ENCODE data around the gene FBXO8. TPM values are rescaled to one million over a fixed set of nuclear protein-coding genes. Genes with fewer than 3 reads are reported as not detected.

The FBXO8 gene
- total RNA-seq, 4 donors from 2014 or later: 14.3 to 61.9 (median 37.2) TPM

- Histone ChIP-seq H3K4me1 (peaks cover 0 to 12% of the 10 kb centered on the region in 2 donors), H3K27me3 (peaks cover 28 to 73% of the 10 kb centered on the region in 2 donors), H3K4me3 (peak overlapping the region in 1 of 2 donors; percentile 31), H3K9me3 (no peaks in the 10 kb centered on the region), H3K27ac (no peak overlapping the region), H3K36me3 (no peaks in the 10 kb centered on the region)
- intact Hi-C loops (cut with DNase I; ENCODE audit: low total_unique reads): no loop called here
- no peak for DNase-seq
- TF ChIP-seq CTCF (IDR thresholded peaks at IDR 0.05): no peak
- TF ChIP-seq POLR2A (IDR thresholded peaks at IDR 0.05): no peak
Observed at GRCh38 chr4:174216799-174217272, 66.6 kb downstream of the FBXO8 start.

- H3K27me3 ChIP-seq: peaks cover 28 to 73% of the 10 kb centered on the region in 2 donors
- TF ChIP-seq POLR2A (IDR thresholded peaks at IDR 0.05): no peak
Observed at GRCh38 chr4:174215961-174216680, 67.3 kb downstream of the FBXO8 start.

GRCh38 chr4:174215057-174215456 lies 68.4 kb downstream of the FBXO8 start:
- H3K27me3 ChIP-seq: peaks cover 28 to 73% of the 10 kb centered on the region in 2 donors
- H3K9me3 ChIP-seq: no peaks in the 10 kb centered on the region
- no peak overlapping the region for H3K27ac ChIP-seq
- intact Hi-C loops (cut with DNase I; ENCODE audit: low total_unique reads): no loop called here
- DNase-seq: no peak
- TF ChIP-seq CTCF (IDR thresholded peaks at IDR 0.05): no peak
- no peak for TF ChIP-seq POLR2A (IDR thresholded peaks at IDR 0.05)
- H3K4me3 ChIP-seq: no peak overlapping the region
- H3K4me1 ChIP-seq: peaks cover 0 to 12% of the 10 kb centered on the region in 2 donors
- H3K36me3 ChIP-seq: no peaks in the 10 kb centered on the region

More at GRCh38 chr4:174215961-174216680, 67.3 kb downstream of the FBXO8 start:
- Histone ChIP-seq H3K9me3 (no peaks in the 10 kb centered on the region), H3K4me1 (peaks cover 0 to 12% of the 10 kb centered on the region in 2 donors), H3K36me3 (no peaks in the 10 kb centered on the region), H3K4me3 (no peak overlapping the region), H3K27ac (no peak overlapping the region)
- no peak for DNase-seq
- intact Hi-C loops (cut with DNase I; ENCODE audit: low total_unique reads): no loop called here

GRCh38 chr4:174214101-174214878 lies 69.2 kb downstream of the FBXO8 start:
- no peak overlapping the region for H3K27ac ChIP-seq
- TF ChIP-seq CTCF (IDR thresholded peaks at IDR 0.05) (no peak), POLR2A (IDR thresholded peaks at IDR 0.05) (no peak)
- no peaks in the 10 kb centered on the region for H3K36me3 ChIP-seq
- intact Hi-C loops (cut with DNase I; ENCODE audit: low total_unique reads): no loop called here
- peaks cover 0 to 12% of the 10 kb centered on the region in 2 donors for H3K4me1 ChIP-seq
- H3K9me3 ChIP-seq: no peaks in the 10 kb centered on the region
- peak overlapping the region in 1 of 2 donors; percentile 3 for H3K4me3 ChIP-seq
- DNase-seq: no peak
- H3K27me3 ChIP-seq: peaks cover 28 to 75% of the 10 kb centered on the region in 2 donors

- Histone ChIP-seq H3K4me1 (peaks cover 0 to 12% of the 10 kb centered on the region in 2 donors), H3K4me3 (peak overlapping the region in 1 of 2 donors; percentile 3), H3K36me3 (no peaks in the 10 kb centered on the region), H3K9me3 (no peaks in the 10 kb centered on the region), H3K27me3 (peaks cover 28 to 75% of the 10 kb centered on the region in 2 donors), H3K27ac (no peak overlapping the region)
- TF ChIP-seq POLR2A (IDR thresholded peaks at IDR 0.05) (no peak), CTCF (IDR thresholded peaks at IDR 0.05) (no peak)
- DNase-seq: no peak
- intact Hi-C loops (cut with DNase I; ENCODE audit: low total_unique reads): no loop called here
Observed at GRCh38 chr4:174213731-174214100, 69.8 kb downstream of the FBXO8 start.

Data from uterus (tissue), 4 donors.